Measurements from ENCODE around the gene SLC25A21. TPM values are rescaled to one million over a fixed set of nuclear protein-coding genes. Genes with fewer than 3 reads are reported as not detected.

The SLC25A21 gene
- total and polyA plus RNA-seq, 5 donors, result 0.84 to 1.9 (median 1.3) TPM

DNA sequence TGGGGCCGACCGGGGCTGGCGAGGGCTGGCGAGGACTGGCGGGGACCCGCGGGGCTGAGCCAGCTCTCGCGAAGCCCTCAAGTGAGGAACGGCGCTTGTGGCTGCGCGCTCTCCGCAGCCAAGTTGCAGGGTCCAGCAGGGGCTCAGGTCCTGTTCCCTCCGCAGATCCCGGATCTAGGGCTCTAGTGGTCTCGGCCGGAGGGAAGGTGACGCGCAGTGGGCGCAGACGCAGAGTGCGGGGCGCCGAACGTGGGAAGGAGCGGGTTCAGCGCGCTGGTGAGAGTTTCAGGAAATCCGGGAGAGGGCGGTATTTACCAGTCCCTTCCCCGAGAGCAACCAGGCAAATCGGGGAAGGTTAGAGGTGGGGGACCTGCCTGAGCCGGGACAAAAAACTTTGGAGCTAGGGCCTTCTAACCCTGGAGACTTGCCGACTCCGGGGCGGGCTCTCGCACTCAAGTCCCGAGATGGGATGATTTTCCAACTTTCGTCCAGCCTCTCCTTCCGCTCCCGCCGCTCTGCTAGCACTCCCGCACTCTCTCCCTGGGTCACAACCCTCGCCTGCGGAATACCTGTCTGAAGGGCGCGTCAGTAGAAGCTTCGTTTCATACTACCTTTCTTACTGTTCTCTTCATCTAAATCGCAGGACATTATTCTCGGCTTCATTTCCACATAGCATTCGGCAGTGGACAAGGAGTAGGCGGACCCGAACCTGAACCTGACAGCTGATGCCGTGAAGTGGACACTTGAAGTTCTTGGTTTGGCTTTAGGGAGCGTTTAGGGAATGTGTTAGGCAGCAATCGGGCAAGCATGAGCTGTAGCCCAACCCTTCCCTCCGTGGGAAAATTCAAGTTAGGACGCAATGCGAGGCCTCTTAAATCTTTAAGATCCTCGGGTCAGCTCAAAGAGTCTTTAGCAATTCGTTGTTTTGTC, 524.3 kb downstream of the SLC25A21 start:
- intact Hi-C loops (cut with DNase I), result loop anchor here (5.0 to 10.0 kb wide), 2 partner anchors 294 to 297 kb away; no protein-coding TSS in a partner anchor
- peak in 1 of 3 donors; percentile 52 for DNase-seq
- Histone ChIP-seq H3K9me3 (ENCODE audit: control insufficient read depth, low read length) (no peaks in the 10 kb centered on the region), H3K4me1 (ENCODE audit: control insufficient read depth, insufficient read depth, low read length) (peaks cover 3% of the 10 kb centered on the region), H3K4me3 (ENCODE audit: low read length) (peak overlapping the region; percentile 37), H3K27me3 (ENCODE audit: control insufficient read depth, insufficient read depth) (peaks cover 10% of the 10 kb centered on the region), H3K27ac (ENCODE audit: low read length) (no peak overlapping the region)
- peak; percentile 74 to 78 for ATAC-seq
- 2% methylated on average over 62 of the region's 62 CpGs for WGBS

DNA sequence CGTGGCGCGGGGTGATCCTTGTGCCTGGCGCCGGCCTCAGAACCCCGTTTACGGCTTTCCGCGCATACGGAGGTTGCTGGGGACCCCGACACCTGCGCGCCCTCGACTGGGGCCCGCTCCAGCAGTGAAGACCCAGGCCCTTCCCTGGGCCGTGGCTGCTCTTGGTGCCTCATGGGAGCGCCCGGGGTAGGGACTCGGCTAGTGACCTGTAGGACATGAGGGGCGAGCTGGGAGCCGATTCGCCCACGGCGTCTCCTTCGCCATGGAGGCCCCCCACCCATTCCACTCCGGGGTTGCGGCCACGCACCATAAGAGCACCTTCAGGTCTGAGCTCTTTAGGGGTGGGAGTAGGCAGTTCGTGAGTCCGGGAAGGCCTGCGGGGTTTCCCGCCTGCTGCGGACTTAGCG, 525.0 kb downstream of the SLC25A21 start:
- peaks cover 5% of the 10 kb centered on the region for H3K27me3 ChIP-seq (ENCODE audit: control insufficient read depth, insufficient read depth)
- WGBS, result 2% methylated on average over 34 of the region's 34 CpGs
- ATAC-seq, result peak; percentile 19 to 42
- DNase-seq, result peak in 1 of 3 donors; percentile 44
- H3K4me1 ChIP-seq (ENCODE audit: control insufficient read depth, insufficient read depth, low read length), result peaks cover 3% of the 10 kb centered on the region
- no peak overlapping the region for H3K27ac ChIP-seq (ENCODE audit: low read length)
- H3K9me3 ChIP-seq (ENCODE audit: control insufficient read depth, low read length), result no peaks in the 10 kb centered on the region
- peak overlapping the region; percentile 37 for H3K4me3 ChIP-seq (ENCODE audit: low read length)
- intact Hi-C loops (cut with DNase I), result loop anchor here (5.0 to 10.0 kb wide), 2 partner anchors 295 to 297 kb away; no protein-coding TSS in a partner anchor

DNA sequence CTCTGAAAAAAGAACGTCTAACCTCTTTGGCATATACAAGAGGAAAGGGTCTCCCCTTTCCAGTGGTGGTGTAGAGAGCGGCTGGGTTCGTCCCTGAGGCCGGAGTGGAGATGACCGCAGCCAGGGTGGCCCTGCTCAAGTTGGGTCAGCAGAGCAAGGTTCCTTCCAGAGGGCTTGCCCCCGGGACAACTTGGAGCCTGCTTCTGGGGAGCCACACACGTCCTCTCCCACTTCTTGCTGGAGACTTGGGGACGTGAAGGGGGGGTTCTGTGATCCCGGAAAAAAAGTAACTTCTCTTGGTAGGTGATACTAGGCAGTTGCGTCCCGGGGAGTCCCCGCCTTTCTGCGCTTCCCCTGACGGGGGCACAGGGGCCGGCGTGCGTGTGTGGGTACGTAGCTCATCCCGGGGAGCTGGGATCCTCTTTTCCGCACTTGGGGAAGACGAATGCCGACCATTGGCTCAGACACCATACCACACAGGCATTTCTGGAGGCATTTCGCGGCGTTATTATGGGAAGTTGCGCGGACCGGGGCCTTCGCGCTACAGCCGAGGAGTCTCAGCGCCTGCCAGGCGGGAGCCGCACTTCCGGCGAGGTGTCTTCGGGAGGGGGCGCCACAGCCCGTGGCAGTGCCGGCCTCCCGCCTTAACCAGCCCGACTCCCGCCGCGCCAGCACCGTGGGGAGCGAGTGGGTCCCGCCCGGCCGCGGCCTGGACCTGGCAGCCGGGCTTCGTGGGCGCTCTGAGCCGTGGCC, 525.6 kb downstream of the SLC25A21 start:
- Histone ChIP-seq H3K4me3 (ENCODE audit: low read length) (peak overlapping the region; percentile 37), H3K27ac (ENCODE audit: low read length) (no peak overlapping the region), H3K9me3 (ENCODE audit: control insufficient read depth, low read length) (no peaks in the 10 kb centered on the region), H3K4me1 (ENCODE audit: control insufficient read depth, insufficient read depth, low read length) (peaks cover 3% of the 10 kb centered on the region), H3K27me3 (ENCODE audit: control insufficient read depth, insufficient read depth) (peaks cover 5% of the 10 kb centered on the region)
- intact Hi-C loops (cut with DNase I), result loop anchor here (5.0 to 10.0 kb wide), 2 partner anchors 295 to 298 kb away; no protein-coding TSS in a partner anchor
- WGBS, result 5% methylated on average over 55 of the region's 55 CpGs
- ATAC-seq (peak; percentile 60 to 69), DNase-seq (no peak)

DNA sequence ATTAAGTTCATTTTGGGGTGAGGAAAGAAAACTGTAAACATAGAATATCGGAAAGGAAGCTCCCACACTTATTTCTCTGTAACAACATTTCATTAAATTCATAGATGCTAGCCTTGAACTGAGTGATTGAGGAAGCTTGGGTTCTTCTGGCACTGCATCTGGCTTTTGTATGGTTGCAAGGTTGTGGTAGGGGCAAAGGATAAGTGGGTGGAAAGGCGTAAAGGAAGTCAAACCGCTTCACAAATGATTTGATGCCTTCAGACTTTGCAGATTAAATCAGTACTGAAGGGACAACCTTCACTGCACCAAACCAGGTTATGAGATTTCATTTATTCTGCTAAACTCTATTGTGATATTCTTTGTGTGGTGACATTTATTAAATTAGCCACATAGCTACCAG, 538.8 kb downstream of the SLC25A21 start:
- intact Hi-C loops (cut with DNase I), result no loop called here
- no peak overlapping the region for H3K4me3 ChIP-seq (ENCODE audit: low read length)
- H3K27me3 ChIP-seq (ENCODE audit: control insufficient read depth, insufficient read depth), result peaks cover 2% of the 10 kb centered on the region
- WGBS, result 72% methylated on average over 3 of the region's 3 CpGs
- H3K27ac ChIP-seq (ENCODE audit: low read length), result no peak overlapping the region
- H3K9me3 ChIP-seq (ENCODE audit: control insufficient read depth, low read length), result no peaks in the 10 kb centered on the region
- ATAC-seq (no peak), DNase-seq (no peak)
- H3K4me1 ChIP-seq (ENCODE audit: control insufficient read depth, insufficient read depth, low read length), result no peaks in the 10 kb centered on the region

Small RNA genes lying within 50 kb of the gene (microRNA-seq; reads per million reads assigned to microRNA genes)
- 0 reads per million in 2 donors for gene MIR4503

Other genes starting within 250 kb of the SLC25A21 start
- gene MIPOL1, start 25.3 kb upstream of the SLC25A21 start, total RNA-seq, result 10 to 100 TPM; 10.6 to 13.2 (median 11.6) TPM
- 3.9 TPM for gene MIPOL1, start 25.3 kb upstream of the SLC25A21 start, polyA plus RNA-seq

Data from right cardiac atrium (tissue), 5 donors.